Activated effector memory CD4-positive, alpha-beta T cell treated with Interleukin-2 at 50 U/mL for 16 hours (primary cell): Measurements from ENCODE around the gene SLC23A2.
"Not testable (repeated sequence)": the region's sequence is repeated elsewhere in the genome, so short reads cannot be mapped to it uniquely, and the experiment has no call there.

Experiments
- DNase-seq: peaks from one replicate; pipeline ENCODE4 v3.0.0-alpha.2; 2020

Gene SLC23A2

GRCh38 chr20:5001174-5002076 is at the start of gene SLC23A2:
SLC23A2 (minus strand) TSS chr20:5001510; CDS start chr20:4932562, 68,948 bp downstream.
- DNase-seq = peak; percentile 44

- no peak for DNase-seq
These were observed 45.5 kb upstream of the SLC23A2 start for GRCh38 chr20:5046656-5047339.

GRCh38 chr20:5045906-5046305 is 44.6 kb upstream of the SLC23A2 start:
- DNase-seq = no peak

GRCh38 chr20:5044075-5044620 is 42.8 kb upstream of the SLC23A2 start:
- DNase-seq = no peak

GRCh38 chr20:5041433-5041832 is 40.1 kb upstream of the SLC23A2 start:
- no peak for DNase-seq

- no peak for DNase-seq
These were observed 39.0 kb upstream of the SLC23A2 start for GRCh38 chr20:5040345-5040744.

- DNase-seq = no peak
These were observed 38.6 kb upstream of the SLC23A2 start for GRCh38 chr20:5039889-5040288.

GRCh38 chr20:5039255-5039657 is 37.9 kb upstream of the SLC23A2 start:
- no peak for DNase-seq

GRCh38 chr20:5036828-5037227 is 35.5 kb upstream of the SLC23A2 start:
- DNase-seq = no peak

- DNase-seq = not testable (repeated sequence)
These were observed 34.2 kb upstream of the SLC23A2 start for GRCh38 chr20:5035518-5035917.

GRCh38 chr20:5033566-5033965 is 32.3 kb upstream of the SLC23A2 start:
- DNase-seq = no peak

GRCh38 chr20:5031701-5032100 is 30.4 kb upstream of the SLC23A2 start:
- DNase-seq = not testable (repeated sequence)

GRCh38 chr20:5031206-5031557 is 29.9 kb upstream of the SLC23A2 start:
- no peak for DNase-seq

- no peak for DNase-seq
These were observed 29.3 kb upstream of the SLC23A2 start for GRCh38 chr20:5030348-5031205.

- DNase-seq = not testable (repeated sequence)
These were observed 27.1 kb upstream of the SLC23A2 start for GRCh38 chr20:5028258-5029059.

GRCh38 chr20:5024982-5025381 is 23.7 kb upstream of the SLC23A2 start:
- no peak for DNase-seq

- DNase-seq = no peak
These were observed 22.8 kb upstream of the SLC23A2 start for GRCh38 chr20:5024103-5024502.

GRCh38 chr20:5023171-5023570 is 21.9 kb upstream of the SLC23A2 start:
- DNase-seq = not testable (repeated sequence)

- DNase-seq = no peak
These were observed 19.4 kb upstream of the SLC23A2 start for GRCh38 chr20:5020760-5021159.

- no peak for DNase-seq
These were observed 12.6 kb upstream of the SLC23A2 start for GRCh38 chr20:5013682-5014447.

- no peak for DNase-seq
These were observed 7.4 kb upstream of the SLC23A2 start for GRCh38 chr20:5008759-5009158.
